GM12801 (cell line): ENCODE measurements around the gene STAP2.

ENCODE experiments used
- TF ChIP-seq, protein P1 (sequence below): IDR thresholded peaks from one replicate; pipeline ENCODE4 v1.5.1; 2011; ENCODE audit warnings: control low read depth; ENCODE audit not compliant: insufficient read length; ENCODE audit errors: extremely low read depth

The STAP2 gene

DNA sequence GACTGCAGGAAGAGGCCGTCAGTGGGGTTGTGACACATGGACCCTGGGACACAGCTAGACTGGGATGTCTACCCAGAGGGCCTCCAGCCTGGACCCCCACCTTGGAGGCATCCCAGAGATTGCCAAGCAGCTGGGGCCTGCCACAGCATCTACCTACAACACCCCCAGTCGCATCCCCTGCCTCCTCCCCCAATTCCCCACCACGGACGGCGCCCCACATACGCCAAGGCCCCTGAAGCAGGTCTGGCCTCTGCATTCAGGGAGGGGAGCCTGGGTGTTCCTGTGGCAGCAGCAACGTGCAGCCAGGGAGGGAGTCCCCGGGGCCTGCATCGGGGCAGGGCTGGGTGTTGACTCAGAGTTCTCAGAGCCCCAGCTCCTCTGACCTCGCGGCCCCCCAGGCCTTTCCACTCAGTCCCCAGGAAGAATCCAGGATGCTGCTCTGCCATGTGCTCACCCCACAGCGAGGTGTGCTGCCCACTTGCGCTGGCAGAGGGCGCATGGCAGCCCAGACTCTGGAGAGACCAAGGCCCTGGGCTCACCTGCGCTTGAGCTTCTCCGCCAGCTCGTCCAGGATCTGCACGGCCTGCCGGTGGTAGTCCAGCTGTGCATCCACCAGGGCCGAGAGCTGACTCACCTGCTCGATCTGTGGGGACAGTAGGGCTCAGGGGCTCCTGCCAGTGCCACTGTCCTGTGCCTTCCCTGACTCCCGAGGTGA lies 24.4 kb upstream of the STAP2 start:
- TF ChIP-seq, protein P1, sequence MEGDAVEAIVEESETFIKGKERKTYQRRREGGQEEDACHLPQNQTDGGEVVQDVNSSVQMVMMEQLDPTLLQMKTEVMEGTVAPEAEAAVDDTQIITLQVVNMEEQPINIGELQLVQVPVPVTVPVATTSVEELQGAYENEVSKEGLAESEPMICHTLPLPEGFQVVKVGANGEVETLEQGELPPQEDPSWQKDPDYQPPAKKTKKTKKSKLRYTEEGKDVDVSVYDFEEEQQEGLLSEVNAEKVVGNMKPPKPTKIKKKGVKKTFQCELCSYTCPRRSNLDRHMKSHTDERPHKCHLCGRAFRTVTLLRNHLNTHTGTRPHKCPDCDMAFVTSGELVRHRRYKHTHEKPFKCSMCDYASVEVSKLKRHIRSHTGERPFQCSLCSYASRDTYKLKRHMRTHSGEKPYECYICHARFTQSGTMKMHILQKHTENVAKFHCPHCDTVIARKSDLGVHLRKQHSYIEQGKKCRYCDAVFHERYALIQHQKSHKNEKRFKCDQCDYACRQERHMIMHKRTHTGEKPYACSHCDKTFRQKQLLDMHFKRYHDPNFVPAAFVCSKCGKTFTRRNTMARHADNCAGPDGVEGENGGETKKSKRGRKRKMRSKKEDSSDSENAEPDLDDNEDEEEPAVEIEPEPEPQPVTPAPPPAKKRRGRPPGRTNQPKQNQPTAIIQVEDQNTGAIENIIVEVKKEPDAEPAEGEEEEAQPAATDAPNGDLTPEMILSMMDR = no peak

DNA sequence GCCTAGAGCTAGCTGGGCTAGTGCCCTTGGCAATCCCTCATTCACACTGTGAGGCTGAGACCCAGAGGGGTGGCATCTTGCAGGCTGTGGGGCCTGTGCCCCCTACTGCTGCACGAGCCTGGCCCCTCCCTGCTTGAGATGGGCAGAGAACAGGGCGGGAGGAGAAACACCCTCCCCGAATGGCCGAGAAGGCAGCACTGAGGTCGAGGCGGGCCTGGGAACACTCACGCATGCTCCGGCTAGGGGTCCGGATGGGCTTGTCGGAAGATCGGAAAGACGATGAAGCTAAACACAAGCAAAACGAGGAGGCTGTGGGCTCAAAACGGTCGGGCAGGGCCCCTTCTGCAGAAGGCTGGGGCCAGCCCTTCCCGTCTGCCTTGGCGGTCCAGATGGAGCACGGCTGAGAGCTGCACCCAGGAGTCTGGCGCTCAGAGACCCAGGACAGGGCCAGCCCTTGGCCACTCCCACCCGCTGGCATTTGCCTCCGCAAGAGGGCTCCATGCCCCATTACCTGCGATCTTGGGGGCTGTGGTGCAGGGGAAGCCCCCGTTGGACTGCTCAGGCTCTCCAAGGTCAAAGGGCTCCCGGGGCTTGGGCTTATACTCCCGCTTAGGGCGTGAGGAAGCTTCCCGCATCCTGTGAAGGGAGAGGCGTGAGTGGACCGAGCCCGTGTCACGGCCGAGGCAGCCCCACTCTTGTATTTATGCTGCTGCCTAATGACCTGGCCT lies 23.6 kb upstream of the STAP2 start:
- TF ChIP-seq, protein P1 = no peak

DNA sequence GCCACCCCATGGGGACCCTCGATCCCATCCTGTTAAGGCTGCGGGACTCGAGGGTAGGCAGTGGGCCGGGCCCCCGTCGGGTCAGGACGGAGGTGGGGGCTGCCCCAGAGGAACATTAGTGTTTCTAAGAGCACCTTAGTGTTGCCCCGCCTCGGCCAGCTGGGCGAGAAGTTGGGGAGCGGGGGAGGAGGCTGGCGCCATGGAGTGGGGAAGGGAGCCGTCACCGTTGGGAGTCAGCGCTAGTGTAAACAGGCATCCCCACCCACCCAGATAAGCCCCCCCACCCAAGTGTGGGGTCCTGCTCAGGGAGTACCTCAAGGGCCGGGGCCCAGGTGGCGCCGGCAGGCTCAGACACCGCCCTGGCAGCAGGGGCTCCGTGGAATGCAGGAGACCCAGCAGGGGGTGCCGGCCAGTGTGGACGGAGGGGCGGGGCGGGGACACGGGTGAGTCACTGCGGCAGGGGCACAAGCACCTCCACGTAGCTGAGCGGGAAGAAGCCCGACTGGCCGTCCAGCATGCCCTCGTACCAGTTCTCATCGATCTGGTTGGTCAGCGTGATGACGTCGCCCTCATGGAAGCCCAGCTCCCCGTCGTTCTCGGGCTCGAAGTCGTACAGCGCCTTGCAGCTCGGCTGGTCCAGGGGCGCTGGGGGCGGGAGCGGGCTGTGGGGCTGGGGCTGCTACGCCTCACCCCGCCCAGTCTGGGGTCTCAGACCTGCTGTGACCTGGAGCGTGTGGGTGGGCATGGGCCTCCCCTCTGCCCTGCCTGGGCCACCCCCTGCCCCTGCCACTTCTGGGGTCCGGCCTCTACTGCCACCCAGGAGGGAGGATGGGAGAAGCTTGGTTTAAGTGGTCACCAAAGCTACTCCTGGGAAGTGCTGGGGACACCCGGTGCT lies 22.8 kb upstream of the STAP2 start:
- TF ChIP-seq, protein P1 = no peak

DNA sequence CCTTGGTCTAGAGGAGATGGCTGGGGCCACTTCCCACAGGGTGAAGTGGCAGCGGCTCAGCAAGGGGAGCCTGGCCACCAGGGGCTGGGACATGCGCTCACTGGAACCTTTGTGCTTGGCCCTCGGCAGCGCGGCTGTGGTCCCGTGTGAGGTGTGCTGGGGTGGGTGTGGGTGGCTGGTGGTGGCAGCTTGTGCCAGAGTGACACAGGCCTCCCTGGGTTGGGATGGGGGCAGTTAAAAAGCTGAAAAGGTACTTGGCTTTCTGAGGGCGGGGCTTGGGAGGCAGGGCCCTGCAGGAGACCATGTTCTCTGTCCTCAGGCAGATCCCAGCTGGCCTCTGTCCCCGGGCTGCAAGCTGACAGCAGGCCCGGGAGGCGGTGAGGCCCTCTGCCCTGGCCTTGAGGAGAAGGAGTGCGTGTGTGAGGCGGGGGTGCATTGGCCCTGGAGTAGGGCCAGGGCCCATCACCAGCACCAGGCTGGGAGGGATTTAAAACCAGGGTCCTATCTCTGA lies 22.1 kb upstream of the STAP2 start:
- TF ChIP-seq, protein P1 = no peak

DNA sequence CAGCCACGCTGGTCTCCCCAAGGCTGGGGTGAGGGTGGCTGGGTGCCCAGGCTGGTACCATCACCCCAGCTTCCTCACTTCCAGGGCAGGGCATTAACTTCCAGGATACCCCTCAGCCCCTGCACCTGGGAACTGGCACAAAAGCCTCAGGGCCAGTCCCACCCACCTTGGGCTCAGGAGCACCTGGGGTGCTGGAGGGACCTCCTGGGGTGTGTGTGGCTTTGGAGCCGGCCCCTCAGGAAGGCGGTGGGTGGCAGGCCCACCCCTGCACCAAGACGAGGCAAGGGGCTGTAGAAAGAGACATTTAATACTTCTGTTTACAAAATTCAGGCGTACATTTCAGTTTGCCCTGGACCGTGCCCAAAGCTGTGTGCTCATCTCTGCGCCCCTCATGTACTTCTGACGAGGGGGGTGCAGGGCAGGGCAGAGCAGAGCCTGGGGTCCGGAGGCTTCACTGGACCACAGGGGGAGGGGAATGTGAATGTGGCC lies 21.5 kb upstream of the STAP2 start:
- TF ChIP-seq, protein P1 = no peak

DNA sequence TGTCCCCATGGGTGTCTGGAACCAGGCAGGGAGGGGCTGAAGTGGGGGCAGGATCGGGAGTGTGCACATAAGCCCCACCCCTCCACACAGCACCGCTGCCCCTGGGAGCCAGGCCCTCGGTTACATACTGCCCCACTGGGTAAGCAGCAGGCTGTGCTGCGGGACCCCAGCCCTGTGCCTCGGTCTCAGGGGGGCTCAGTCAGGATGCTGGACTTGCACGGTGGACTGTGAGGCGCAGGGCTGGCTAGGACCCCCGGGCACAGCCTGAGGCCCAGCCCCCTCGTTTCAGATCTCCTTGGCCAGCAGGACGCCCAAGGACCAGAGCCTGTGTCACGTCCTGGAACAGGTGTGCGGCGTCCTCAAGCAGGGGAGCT lies 21.0 kb upstream of the STAP2 start:
- TF ChIP-seq, protein P1 = no peak
